ENCODE data around the gene NACA.

The NACA gene

GRCh38 chr12:56677680-56678079, 47.4 kb downstream of the NACA start:
- DNase-seq, result no peak
- TF ChIP-seq CTCF (IDR thresholded peaks at IDR 0.05; ENCODE audit: low read depth, low read length), result no peak
- no peak overlapping the region for H3K4me3 ChIP-seq (ENCODE audit: low read depth, low read length)
- no peaks in the 10 kb centered on the region for H3K27me3 ChIP-seq
- H3K36me3 ChIP-seq, result peaks cover 61% of the 10 kb centered on the region
- H3K9me3 ChIP-seq, result no peaks in the 10 kb centered on the region
- no peaks in the 10 kb centered on the region for H3K4me1 ChIP-seq

DNA sequence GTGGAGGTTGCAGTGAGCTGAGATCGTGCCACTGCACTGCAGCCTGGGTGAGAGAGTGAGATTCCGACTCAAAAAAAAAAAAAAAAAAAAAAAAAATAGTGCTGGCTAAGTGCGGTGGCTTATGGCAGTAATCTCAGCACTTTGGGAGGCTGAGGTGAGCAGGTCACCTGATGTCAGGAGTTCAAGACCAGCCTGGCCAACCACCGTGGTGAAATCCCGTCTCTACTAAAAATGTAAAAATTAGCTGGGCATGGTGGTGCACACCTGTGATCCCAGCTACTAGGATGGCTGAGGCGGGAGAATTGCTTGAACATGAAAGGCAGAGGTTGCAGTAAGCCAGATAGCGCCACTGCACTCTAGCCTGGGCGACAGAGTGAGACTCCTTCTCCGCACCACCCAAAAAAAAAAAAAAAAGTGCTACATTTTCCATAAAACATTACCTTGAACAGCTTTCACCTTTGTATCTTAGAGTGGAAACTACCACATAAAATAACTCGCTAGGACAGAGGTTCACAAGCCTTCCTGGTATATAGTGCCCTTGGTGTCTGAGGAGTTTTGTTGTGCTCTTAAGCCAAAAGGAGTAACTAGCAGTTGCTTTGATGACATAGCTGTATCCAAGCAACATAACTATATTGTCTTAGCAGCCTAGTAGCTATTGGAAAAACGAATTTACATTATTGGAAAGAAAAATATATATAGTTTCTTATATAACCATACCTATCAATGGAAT, 48.1 kb downstream of the NACA start:
- H3K27me3 ChIP-seq, result no peaks in the 10 kb centered on the region
- H3K4me3 ChIP-seq (ENCODE audit: low read depth, low read length), result no peak overlapping the region
- TF ChIP-seq CTCF (IDR thresholded peaks at IDR 0.05; ENCODE audit: low read depth, low read length), result no peak
- peaks cover 65% of the 10 kb centered on the region for H3K36me3 ChIP-seq
- DNase-seq, result no peak
- no peaks in the 10 kb centered on the region for H3K4me1 ChIP-seq
- no peaks in the 10 kb centered on the region for H3K9me3 ChIP-seq

DNA sequence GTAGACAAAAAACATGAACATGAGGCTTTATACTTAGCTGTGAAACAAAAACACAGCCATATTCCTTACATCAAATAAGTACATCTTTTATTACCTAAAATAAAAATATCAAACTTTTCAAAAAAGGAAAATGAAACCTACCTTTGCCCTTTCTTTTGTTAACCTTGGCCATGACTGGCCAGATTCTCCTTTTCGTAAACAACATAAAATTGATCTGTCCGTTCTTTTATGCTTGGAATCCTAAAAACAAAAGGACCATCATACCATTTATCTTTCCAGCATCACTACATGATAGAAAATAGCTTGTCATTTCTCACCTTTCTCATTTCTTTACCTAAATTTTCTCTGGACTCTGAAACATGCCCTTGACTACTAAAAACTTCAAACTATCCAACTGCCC, 53.5 kb downstream of the NACA start:
- Histone ChIP-seq H3K27me3 (no peaks in the 10 kb centered on the region), H3K4me3 (ENCODE audit: low read depth, low read length) (no peak overlapping the region), H3K36me3 (peaks cover 79% of the 10 kb centered on the region), H3K4me1 (no peaks in the 10 kb centered on the region), H3K9me3 (no peaks in the 10 kb centered on the region)
- DNase-seq, result no peak
- TF ChIP-seq CTCF (IDR thresholded peaks at IDR 0.05; ENCODE audit: low read depth, low read length), result no peak

DNA sequence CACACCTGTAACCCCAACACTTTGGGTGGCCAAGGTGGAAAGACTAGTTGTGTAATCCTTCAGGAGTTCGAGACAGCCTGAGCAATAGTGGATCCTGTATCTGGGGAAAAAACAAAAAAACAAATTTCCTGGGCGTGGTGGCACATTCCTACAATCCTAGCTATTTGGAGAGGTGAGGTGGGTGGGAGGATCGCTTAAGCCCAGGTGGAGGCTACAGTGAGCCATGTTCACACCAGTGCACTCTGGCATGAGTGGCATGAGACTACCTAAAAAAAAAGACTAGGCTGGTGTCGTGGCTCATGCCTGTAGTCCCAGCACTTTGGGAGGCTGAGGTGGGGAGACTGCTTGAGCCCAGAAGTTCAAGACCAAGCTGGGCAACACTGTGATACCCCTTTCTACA, 54.3 kb downstream of the NACA start:
- no peak for DNase-seq
- Histone ChIP-seq H3K4me3 (ENCODE audit: low read depth, low read length) (no peak overlapping the region), H3K36me3 (peaks cover 83% of the 10 kb centered on the region), H3K9me3 (no peaks in the 10 kb centered on the region), H3K4me1 (no peaks in the 10 kb centered on the region), H3K27me3 (no peaks in the 10 kb centered on the region)
- TF ChIP-seq CTCF (IDR thresholded peaks at IDR 0.05; ENCODE audit: low read depth, low read length), result no peak

GRCh38 chr12:56668197-56668457, 57.0 kb downstream of the NACA start:
- no peak for TF ChIP-seq CTCF (IDR thresholded peaks at IDR 0.05; ENCODE audit: low read depth, low read length)
- no peak overlapping the region for H3K4me3 ChIP-seq (ENCODE audit: low read depth, low read length)
- H3K36me3 ChIP-seq, result peaks cover 88% of the 10 kb centered on the region
- H3K9me3 ChIP-seq, result no peaks in the 10 kb centered on the region
- H3K27me3 ChIP-seq, result no peaks in the 10 kb centered on the region
- no peaks in the 10 kb centered on the region for H3K4me1 ChIP-seq
- no peak for DNase-seq
